ENCODE data around the gene NCAPD3. TPM values are rescaled to one million over a fixed set of nuclear protein-coding genes. Genes with fewer than 3 reads are reported as not detected.

NCAPD3 gene
- total RNA-seq (2022) (19.3 and 26.7 TPM in 2 replicates), Bru-seq, nascent RNA (percentile 62 among the genes with signal in this experiment), BruChase-seq, experiment 1, labeled RNA remaining after a 6-hour chase (percentile 66 among the genes with signal in this experiment), BruChase-seq, experiment 2, labeled RNA remaining after a 2-hour chase (percentile 64 among the genes with signal in this experiment)
- long read RNA-seq, full-length matches to known transcripts, result 20 of 42 reads
- long read RNA-seq, partial matches to known transcripts, result 5 of 42 reads
- long read RNA-seq, other reads (novel, unspliced or antisense), result 17 of 42 reads

- TF ChIP-seq CTCF (IDR thresholded peaks at IDR 0.05; ENCODE audit: unreplicated experiment), result no peak
- Mint-ChIP-seq H3K4me1 (ENCODE audit: insufficient read depth, unreplicated experiment) (peaks cover 41% of the 10 kb centered on the region), H3K27ac (ENCODE audit: low read depth, unreplicated experiment) (peak within 1 kb of the TSS; percentile 93), H3K27me3 (ENCODE audit: insufficient read depth, unreplicated experiment) (no peaks in the 10 kb centered on the region), H3K36me3 (ENCODE audit: insufficient read depth, unreplicated experiment) (peaks cover 14% of the 10 kb centered on the region), H3K4me3 (ENCODE audit: unreplicated experiment) (peak within 1 kb of the TSS; percentile 93), H3K9me3 (ENCODE audit: unreplicated experiment) (no peaks in the 10 kb centered on the region)
- DNase-seq (ENCODE audit: unreplicated experiment), result peak; percentile 97
- POLR2A ChIA-PET, result interaction anchor here (0.6 to 4.9 kb wide), 25 partner anchors 10 to 297 kb away, joined by 3 to 52 read pairs (median 4); partner anchors contain the start of genes ACAD8 and THYN1
- CTCF ChIA-PET, result interaction anchor here (0.8 to 1.2 kb wide), 7 partner anchors 11 to 270 kb away, joined by 3 to 4 read pairs (median 3); no protein-coding TSS in a partner anchor
- intact Hi-C loops (cut with micrococcal nuclease), result loop anchor here (2.0 kb wide), 1 partner anchor 29 kb away; the partner anchor contains the start of genes ACAD8 and THYN1
- no TSS peak for BruUV-seq (replicated peaks)
Measured at GRCh38 chr11:134223836-134224709, at the start of gene NCAPD3, which contains the start of gene VPS26B. Gene NCAPD3 (minus strand): TSS chr11:134223967. CDS start chr11:134223926, 41 bp downstream. Gene VPS26B (plus strand): TSS chr11:134224671. CDS start chr11:134225123, 452 bp downstream.

- no peak for TF ChIP-seq CTCF (IDR thresholded peaks at IDR 0.05; ENCODE audit: unreplicated experiment)
- intact Hi-C loops (cut with micrococcal nuclease), result no loop called here
- ChIA-PET POLR2A (interaction anchor here (0.6 to 1.6 kb wide), 3 partner anchors 13 to 143 kb away, joined by 3 to 4 read pairs (median 3); partner anchors contain the start of gene ACAD8), CTCF (interaction anchor here (0.7 to 1.2 kb wide), 3 partner anchors 9 to 17 kb away, joined by 3 to 4 read pairs (median 3); no protein-coding TSS in a partner anchor)
- no peak for DNase-seq (ENCODE audit: unreplicated experiment)
- no peaks in the 10 kb centered on the region for H3K9me3 Mint-ChIP-seq (ENCODE audit: unreplicated experiment)
- no peak overlapping the region for H3K4me3 Mint-ChIP-seq (ENCODE audit: unreplicated experiment)
- peaks cover 7% of the 10 kb centered on the region for H3K4me1 Mint-ChIP-seq (ENCODE audit: insufficient read depth, unreplicated experiment)
- peaks cover 23% of the 10 kb centered on the region for H3K27me3 Mint-ChIP-seq (ENCODE audit: insufficient read depth, unreplicated experiment)
- BruUV-seq (replicated peaks), result no TSS peak
- H3K36me3 Mint-ChIP-seq (ENCODE audit: insufficient read depth, unreplicated experiment), result no peaks in the 10 kb centered on the region
- H3K27ac Mint-ChIP-seq (ENCODE audit: low read depth, unreplicated experiment), result no peak overlapping the region
Measured at GRCh38 chr11:134273317-134273712, 49.5 kb upstream of the NCAPD3 start.

- Mint-ChIP-seq H3K36me3 (ENCODE audit: insufficient read depth, unreplicated experiment) (no peaks in the 10 kb centered on the region), H3K4me3 (ENCODE audit: unreplicated experiment) (no peak overlapping the region), H3K9me3 (ENCODE audit: unreplicated experiment) (no peaks in the 10 kb centered on the region), H3K27ac (ENCODE audit: low read depth, unreplicated experiment) (no peak overlapping the region), H3K27me3 (ENCODE audit: insufficient read depth, unreplicated experiment) (peaks cover 22% of the 10 kb centered on the region), H3K4me1 (ENCODE audit: insufficient read depth, unreplicated experiment) (peaks cover 7% of the 10 kb centered on the region)
- CTCF ChIA-PET, result interaction anchor here (0.5 to 1.2 kb wide), 5 partner anchors 10 to 80 kb away, joined by 3 to 4 read pairs (median 3); no protein-coding TSS in a partner anchor
- no peak for DNase-seq (ENCODE audit: unreplicated experiment)
- TF ChIP-seq CTCF (IDR thresholded peaks at IDR 0.05; ENCODE audit: unreplicated experiment), result no peak
- POLR2A ChIA-PET, result interaction anchor here (0.6 to 1.6 kb wide), 3 partner anchors 14 to 604 kb away, joined by 3 to 4 read pairs (median 4); partner anchors contain the start of gene ACAD8
- intact Hi-C loops (cut with micrococcal nuclease), result no loop called here
- no TSS peak for BruUV-seq (replicated peaks)
Measured at GRCh38 chr11:134272381-134273316, 48.9 kb upstream of the NCAPD3 start.
